Fibroblast of mammary gland (primary cell): ENCODE measurements around the gene NFKB2.

Experiments used
- DNase-seq: peaks from one replicate; pipeline ENCODE4 v3.0.0-alpha.2; 2010; ENCODE audit warnings: low read depth
- H3K4me3 ChIP-seq: 2 replicates; pipeline ENCODE4 v1.5.1; 2011; ENCODE audit warnings: low read depth, mild to moderate bottlenecking, low read length, moderate library complexity; ENCODE audit not compliant: control insufficient read depth
- TF ChIP-seq, protein P1 (sequence below): conservative IDR thresholded peaks from 2 replicates; pipeline ENCODE4 v1.5.1; 2011; ENCODE audit warnings: low read depth, low read length, inconsistent platforms; ENCODE audit not compliant: control insufficient read depth, insufficient read depth

Gene NFKB2

DNA sequence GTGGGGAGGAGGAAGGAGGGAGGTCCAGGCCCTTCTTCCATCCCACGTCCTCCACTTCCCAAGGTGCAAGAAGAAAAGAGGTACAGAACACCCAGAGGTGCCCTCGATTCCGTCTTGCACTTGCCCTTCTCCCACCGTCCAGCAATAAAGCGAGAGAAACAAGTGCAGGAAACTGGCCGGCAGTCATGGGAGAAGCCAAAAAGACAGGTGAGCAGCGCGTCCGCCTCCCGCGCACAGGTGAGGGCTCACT lies 54.5 kb downstream of the NFKB2 start:
- peak overlapping the region; percentile 51 for H3K4me3 ChIP-seq
- TF ChIP-seq, protein P1, sequence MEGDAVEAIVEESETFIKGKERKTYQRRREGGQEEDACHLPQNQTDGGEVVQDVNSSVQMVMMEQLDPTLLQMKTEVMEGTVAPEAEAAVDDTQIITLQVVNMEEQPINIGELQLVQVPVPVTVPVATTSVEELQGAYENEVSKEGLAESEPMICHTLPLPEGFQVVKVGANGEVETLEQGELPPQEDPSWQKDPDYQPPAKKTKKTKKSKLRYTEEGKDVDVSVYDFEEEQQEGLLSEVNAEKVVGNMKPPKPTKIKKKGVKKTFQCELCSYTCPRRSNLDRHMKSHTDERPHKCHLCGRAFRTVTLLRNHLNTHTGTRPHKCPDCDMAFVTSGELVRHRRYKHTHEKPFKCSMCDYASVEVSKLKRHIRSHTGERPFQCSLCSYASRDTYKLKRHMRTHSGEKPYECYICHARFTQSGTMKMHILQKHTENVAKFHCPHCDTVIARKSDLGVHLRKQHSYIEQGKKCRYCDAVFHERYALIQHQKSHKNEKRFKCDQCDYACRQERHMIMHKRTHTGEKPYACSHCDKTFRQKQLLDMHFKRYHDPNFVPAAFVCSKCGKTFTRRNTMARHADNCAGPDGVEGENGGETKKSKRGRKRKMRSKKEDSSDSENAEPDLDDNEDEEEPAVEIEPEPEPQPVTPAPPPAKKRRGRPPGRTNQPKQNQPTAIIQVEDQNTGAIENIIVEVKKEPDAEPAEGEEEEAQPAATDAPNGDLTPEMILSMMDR = no peak
- no peak for DNase-seq

DNA sequence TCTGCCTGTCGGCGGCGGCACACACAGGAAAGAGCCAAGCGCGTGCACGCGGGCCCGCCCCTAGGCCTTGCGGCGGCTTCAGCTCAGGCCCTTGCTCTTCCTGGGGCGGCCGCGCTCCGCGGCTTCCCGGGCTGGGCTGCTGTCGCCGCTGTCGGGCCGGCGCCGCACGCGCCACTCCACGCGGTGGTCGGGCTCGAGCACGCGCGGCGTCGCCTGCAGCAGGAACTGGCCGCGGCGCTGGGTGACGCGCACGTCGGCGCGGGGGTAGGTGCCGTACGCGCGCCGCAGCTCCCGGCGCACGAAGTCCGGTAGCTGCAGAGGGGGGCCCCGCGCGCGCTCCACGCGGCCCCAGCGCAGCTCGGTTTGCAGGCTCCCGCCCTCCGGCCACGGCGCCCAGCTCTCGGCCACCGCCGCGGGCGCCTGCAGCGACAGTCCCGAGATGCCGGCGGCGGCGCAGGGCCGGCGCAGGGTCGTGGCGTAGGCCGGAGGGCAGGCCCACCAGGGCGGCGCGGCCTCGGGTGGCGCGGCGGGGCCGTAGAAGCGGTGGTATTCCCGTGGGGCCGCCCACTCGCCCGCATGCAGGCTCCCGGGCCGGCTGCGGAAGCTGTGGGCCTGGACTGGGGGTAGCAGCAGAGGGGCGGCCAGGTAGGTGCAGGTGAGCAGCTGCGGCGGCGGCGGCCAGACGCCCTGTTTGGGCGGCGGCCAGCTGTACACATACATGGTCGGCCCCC lies 55.0 kb downstream of the NFKB2 start:
- TF ChIP-seq, protein P1 = no peak
- peak; percentile 62 for DNase-seq
- peak overlapping the region; percentile 52 for H3K4me3 ChIP-seq

DNA sequence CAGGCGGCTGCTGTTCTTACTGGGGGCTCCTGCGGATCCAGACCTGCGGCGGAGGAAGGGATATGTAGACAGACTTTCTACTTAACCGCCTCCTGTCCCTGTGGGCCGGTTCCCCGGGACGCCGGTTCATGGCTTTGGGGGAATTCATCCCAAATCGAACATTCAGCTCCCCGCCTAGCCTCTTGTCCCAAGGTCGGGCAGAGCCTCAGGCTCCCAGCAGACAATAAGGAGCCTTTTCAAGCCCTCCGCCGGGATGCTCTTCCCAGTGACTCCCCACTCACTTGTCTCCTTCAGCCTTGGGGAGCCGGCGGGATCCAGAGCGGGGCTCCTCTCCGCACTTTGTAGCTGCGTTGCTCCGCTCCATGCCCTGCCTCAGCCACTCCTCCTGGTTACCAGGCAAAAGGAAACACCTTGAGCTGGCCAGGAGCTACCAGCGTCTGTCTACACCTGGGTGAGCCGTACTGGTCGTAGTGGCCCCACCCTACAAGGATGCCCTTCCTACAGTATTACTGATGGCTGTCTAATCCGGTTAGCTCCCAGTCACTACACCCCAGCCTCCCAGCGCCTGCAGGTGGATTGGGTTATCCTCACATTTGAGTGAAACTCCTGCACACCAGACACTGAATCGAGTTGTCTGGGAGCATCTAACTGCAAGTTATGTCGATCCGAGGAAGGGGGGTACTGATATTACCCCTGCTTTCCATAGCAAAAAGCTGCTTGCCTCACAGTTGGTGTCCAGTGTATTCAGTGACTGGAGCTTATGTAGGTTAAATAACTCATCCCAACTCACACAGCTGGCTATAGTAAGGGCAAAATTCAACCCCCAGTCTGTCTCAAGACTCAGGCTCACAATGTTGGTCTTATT lies 55.8 kb downstream of the NFKB2 start, which contains the start of gene C10orf95:
C10orf95 (minus strand) TSS at position 439 of the 865 bp plus-strand sequence. CDS start 450 bp downstream, outside the sequence.
- no peak for DNase-seq
- TF ChIP-seq, protein P1 = no peak
- peak within 1 kb of the TSS; percentile 52 for H3K4me3 ChIP-seq
